ENCODE data around the gene ZNF587. TPM values are rescaled to one million over a fixed set of nuclear protein-coding genes. Genes with fewer than 3 reads are reported as not detected.
"Not testable (repeated sequence)": the region's sequence is repeated elsewhere in the genome, so short reads cannot be mapped to it uniquely, and the experiment has no call there.

ZNF587 gene
- total RNA-seq, 1 donor from 2014 or later = 20.0 TPM

- Histone ChIP-seq H3K4me3 (peak overlapping the region; percentile 85), H3K27me3 (ENCODE audit: low read depth) (no peaks in the 10 kb centered on the region), H3K27ac (replicated peaks) (peak overlapping the region; percentile 87), H3K9me3 (replicated peaks) (no peaks in the 10 kb centered on the region), H3K4me1 (peaks cover 41% of the 10 kb centered on the region), H3K36me3 (no peaks in the 10 kb centered on the region)
- DNase-seq = no peak
- intact Hi-C loops (cut with micrococcal nuclease) = no loop called here
- no peak for TF ChIP-seq CTCF (IDR thresholded peaks at IDR 0.05; ENCODE audit: borderline replicate concordance)
Observed at GRCh38 chr19:57820599-57820998, 29.1 kb upstream of the ZNF587 start.

GRCh38 chr19:57821095-57821494, 28.6 kb upstream of the ZNF587 start:
- H3K9me3 ChIP-seq (replicated peaks); H3K27me3 ChIP-seq (ENCODE audit: low read depth); DNase-seq; H3K27ac ChIP-seq (replicated peaks); intact Hi-C loops (cut with micrococcal nuclease); H3K36me3 ChIP-seq: not testable (repeated sequence)
- peaks cover 41% of the 10 kb centered on the region for H3K4me1 ChIP-seq
- peak overlapping the region; percentile 85 for H3K4me3 ChIP-seq

- peaks cover 41% of the 10 kb centered on the region for H3K4me1 ChIP-seq
- intact Hi-C loops (cut with micrococcal nuclease); H3K27me3 ChIP-seq (ENCODE audit: low read depth); H3K36me3 ChIP-seq; H3K9me3 ChIP-seq (replicated peaks); DNase-seq; H3K4me3 ChIP-seq; H3K27ac ChIP-seq (replicated peaks): not testable (repeated sequence)
Observed at GRCh38 chr19:57821501-57821900, 28.2 kb upstream of the ZNF587 start.

- DNase-seq; H3K36me3 ChIP-seq; H3K27me3 ChIP-seq (ENCODE audit: low read depth); H3K27ac ChIP-seq (replicated peaks); intact Hi-C loops (cut with micrococcal nuclease); H3K4me3 ChIP-seq; H3K9me3 ChIP-seq (replicated peaks): not testable (repeated sequence)
- H3K4me1 ChIP-seq = peaks cover 41% of the 10 kb centered on the region
Observed at GRCh38 chr19:57823155-57823554, 26.5 kb upstream of the ZNF587 start.

GRCh38 chr19:57823608-57824007, 26.1 kb upstream of the ZNF587 start:
- DNase-seq; intact Hi-C loops (cut with micrococcal nuclease); H3K36me3 ChIP-seq; H3K9me3 ChIP-seq (replicated peaks); H3K4me3 ChIP-seq; H3K27ac ChIP-seq (replicated peaks); H3K27me3 ChIP-seq (ENCODE audit: low read depth): not testable (repeated sequence)
- H3K4me1 ChIP-seq = peaks cover 45% of the 10 kb centered on the region

GRCh38 chr19:57825511-57825910, 24.1 kb upstream of the ZNF587 start:
- no peaks in the 10 kb centered on the region for H3K36me3 ChIP-seq
- H3K4me3 ChIP-seq = no peak overlapping the region
- no peaks in the 10 kb centered on the region for H3K27me3 ChIP-seq (ENCODE audit: low read depth)
- peaks cover 45% of the 10 kb centered on the region for H3K4me1 ChIP-seq
- no peak for DNase-seq
- no peaks in the 10 kb centered on the region for H3K9me3 ChIP-seq (replicated peaks)
- no peak overlapping the region for H3K27ac ChIP-seq (replicated peaks)
- intact Hi-C loops (cut with micrococcal nuclease) = no loop called here
- no peak for TF ChIP-seq CTCF (IDR thresholded peaks at IDR 0.05; ENCODE audit: borderline replicate concordance)

GRCh38 chr19:57829316-57829715, 20.3 kb upstream of the ZNF587 start:
- Histone ChIP-seq H3K36me3 (no peaks in the 10 kb centered on the region), H3K27me3 (ENCODE audit: low read depth) (no peaks in the 10 kb centered on the region), H3K9me3 (replicated peaks) (no peaks in the 10 kb centered on the region), H3K27ac (replicated peaks) (peak overlapping the region; percentile 90), H3K4me1 (peaks cover 42% of the 10 kb centered on the region), H3K4me3 (peak overlapping the region; percentile 73)
- TF ChIP-seq CTCF (IDR thresholded peaks at IDR 0.05; ENCODE audit: borderline replicate concordance) = no peak
- intact Hi-C loops (cut with micrococcal nuclease) = no loop called here
- no peak for DNase-seq

GRCh38 chr19:57830071-57830602, 19.5 kb upstream of the ZNF587 start, which contains the start of gene ZNF587B:
TSS of gene ZNF587B (plus strand) at chr19:57830299. CDS start at chr19:57830529, 230 bp downstream.
- Histone ChIP-seq H3K4me1 (peaks cover 42% of the 10 kb centered on the region), H3K4me3 (peak within 1 kb of the TSS; percentile 73), H3K27ac (replicated peaks) (peak within 1 kb of the TSS; percentile 90), H3K27me3 (ENCODE audit: low read depth) (no peaks in the 10 kb centered on the region), H3K36me3 (no peaks in the 10 kb centered on the region), H3K9me3 (replicated peaks) (no peaks in the 10 kb centered on the region)
- DNase-seq = peak; percentile 82
- peak; percentile 48 for TF ChIP-seq CTCF (IDR thresholded peaks at IDR 0.05; ENCODE audit: borderline replicate concordance)
- intact Hi-C loops (cut with micrococcal nuclease) = no loop called here

- Histone ChIP-seq H3K4me1 (peaks cover 14% of the 10 kb centered on the region), H3K36me3 (peaks cover 22% of the 10 kb centered on the region)
- H3K4me3 ChIP-seq; H3K27ac ChIP-seq (replicated peaks); H3K27me3 ChIP-seq (ENCODE audit: low read depth); DNase-seq; intact Hi-C loops (cut with micrococcal nuclease); H3K9me3 ChIP-seq (replicated peaks): not testable (repeated sequence)
Observed at GRCh38 chr19:57836991-57837390, 12.7 kb upstream of the ZNF587 start.

GRCh38 chr19:57838622-57839191, 11.0 kb upstream of the ZNF587 start:
- H3K36me3 ChIP-seq = peaks cover 28% of the 10 kb centered on the region
- intact Hi-C loops (cut with micrococcal nuclease) = not testable (repeated sequence)

More at GRCh38 chr19:57838622-57839191, 11.0 kb upstream of the ZNF587 start:
- DNase-seq; H3K27ac ChIP-seq (replicated peaks); H3K4me1 ChIP-seq; H3K4me3 ChIP-seq; H3K9me3 ChIP-seq (replicated peaks); H3K27me3 ChIP-seq (ENCODE audit: low read depth): not testable (repeated sequence)
